Measurements from ENCODE around the gene CFB.
"Not testable (repeated sequence)": the region's sequence is repeated elsewhere in the genome, so short reads cannot be mapped to it uniquely, and the experiment has no call there.

CFB gene
- total RNA-seq: 0 reads per million in 2 donors

DNA sequence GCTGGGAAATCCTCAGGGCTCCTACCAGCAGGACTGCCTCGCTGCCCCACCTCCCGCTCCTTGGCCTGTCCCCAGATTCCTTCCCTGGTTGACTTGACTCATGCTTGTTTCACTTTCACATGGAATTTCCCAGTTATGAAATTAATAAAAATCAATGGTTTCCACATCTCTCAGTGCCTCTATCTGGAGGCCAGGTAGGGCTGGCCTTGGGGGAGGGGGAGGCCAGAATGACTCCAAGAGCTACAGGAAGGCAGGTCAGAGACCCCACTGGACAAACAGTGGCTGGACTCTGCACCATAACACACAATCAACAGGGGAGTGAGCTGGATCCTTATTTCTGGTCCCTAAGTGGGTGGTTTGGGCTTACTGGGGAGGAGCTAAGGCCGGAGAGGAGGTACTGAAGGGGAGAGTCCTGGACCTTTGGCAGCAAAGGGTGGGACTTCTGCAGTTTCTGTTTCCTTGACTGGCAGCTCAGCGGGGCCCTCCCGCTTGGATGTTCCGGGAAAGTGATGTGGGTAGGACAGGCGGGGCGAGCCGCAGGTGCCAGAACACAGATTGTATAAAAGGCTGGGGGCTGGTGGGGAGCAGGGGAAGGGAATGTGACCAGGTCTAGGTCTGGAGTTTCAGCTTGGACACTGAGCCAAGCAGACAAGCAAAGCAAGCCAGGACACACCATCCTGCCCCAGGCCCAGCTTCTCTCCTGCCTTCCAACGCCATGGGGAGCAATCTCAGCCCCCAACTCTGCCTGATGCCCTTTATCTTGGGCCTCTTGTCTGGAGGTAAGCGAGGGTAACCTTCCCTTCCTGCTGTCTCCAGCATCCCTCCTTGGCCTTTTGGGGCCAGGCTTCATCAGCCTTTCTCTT, at the start of gene CFB:
Gene CFB, plus strand, starts transcription at position 589 of the 863 bp plus-strand sequence. Its CDS starts 127 bp downstream, at position 716.
- DNase-seq: no peak

DNA sequence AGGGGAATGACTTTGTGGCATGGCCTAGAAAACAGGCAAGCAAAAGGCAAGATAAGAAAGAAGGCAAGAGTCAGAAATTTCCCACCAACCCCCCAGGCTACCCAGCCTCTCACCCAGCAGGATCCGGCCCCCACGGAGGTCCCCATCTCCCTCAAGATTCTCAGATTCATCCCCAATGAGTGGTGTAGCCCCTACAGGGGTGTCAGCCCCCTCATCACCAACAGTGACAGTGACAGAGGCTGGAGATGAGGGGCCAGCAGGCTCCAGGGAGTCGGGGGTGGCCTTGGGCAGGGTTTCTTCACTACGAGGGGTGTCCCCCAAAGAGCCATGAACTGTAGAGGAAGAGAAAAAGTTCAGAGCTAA, 49.4 kb upstream of the CFB start:
- DNase-seq: no peak

DNA sequence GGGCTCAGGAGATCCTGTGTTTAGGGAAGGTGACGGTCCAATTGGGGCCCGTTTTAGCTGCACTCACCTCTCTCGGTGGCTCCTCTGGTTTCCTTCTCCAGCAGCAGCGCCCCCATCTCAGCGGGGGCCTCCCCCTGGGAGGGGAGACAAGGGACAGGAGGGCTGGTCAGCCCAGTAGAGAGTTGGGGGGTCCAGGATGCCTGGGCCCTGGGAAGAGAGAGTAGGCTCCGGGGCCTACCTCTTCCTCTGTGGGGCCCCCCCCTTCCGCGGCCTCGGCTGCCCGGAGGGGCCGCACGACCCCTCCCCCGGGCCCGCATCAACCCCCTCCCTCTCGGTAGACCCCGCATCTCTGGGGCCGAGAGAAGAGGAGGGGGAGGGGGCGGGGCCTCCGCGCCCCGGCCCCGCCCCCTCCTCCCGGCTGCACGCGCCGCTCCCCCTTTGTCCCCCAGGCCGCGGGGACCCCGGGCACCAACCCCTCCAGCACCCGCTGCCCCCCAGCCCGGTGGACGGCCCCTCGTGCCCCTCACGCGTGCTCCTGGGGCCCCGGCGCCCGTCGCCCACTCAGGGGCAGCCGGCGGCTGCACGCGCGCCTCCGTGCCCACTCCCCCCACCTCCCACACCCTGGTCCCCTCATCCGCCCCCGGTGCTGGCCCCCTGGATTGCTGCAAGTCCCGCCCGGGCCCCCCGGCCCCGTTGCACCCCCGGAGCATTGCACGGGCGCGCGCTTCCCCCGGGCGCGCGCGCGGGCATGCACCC, 48.9 kb upstream of the CFB start:
- no peak for DNase-seq

DNA sequence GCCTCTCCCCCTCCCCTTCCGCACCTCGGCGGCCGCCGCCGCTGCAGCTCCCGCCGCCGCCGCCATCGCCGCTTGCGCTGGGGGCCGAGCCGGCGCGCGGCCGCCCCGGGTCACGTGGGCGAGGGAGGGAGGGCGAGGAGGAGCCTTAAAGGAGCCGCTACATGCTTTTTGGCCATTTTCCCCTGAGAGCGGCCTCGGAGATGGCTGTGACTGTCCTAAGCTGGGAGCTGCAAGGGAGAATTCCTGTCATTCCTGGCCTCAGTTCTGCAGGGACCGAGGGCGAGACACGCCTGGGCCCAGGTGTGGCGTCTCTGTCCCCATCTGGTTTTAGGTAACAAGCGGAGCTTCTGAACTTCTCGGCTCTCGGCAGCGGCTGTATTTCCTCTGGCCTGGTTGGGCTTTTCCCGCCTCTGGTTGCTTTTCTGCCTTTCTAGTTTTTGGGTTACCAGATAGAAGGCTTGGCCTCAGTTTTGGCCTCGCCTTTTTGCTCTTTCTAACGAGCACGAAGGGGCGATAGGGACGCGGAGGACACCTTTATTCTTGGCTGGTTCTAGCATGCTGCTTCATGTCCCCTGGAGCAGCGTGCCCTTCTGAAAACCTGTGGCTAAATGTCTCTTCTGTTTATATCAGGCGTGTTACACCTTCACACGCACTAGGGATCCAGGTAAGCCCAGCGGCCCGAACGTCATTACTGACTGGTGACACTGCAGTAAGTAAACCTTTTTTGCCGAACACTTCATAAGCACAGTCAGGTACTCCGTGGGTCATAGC, 48.1 kb upstream of the CFB start, which contains the start of gene EHMT2:
Gene EHMT2, minus strand, starts transcription at position 87 of the 771 bp plus-strand sequence. Its CDS starts 21 bp downstream, at position 66.
- peak; percentile 72 to 93 (median 78) for DNase-seq

DNA sequence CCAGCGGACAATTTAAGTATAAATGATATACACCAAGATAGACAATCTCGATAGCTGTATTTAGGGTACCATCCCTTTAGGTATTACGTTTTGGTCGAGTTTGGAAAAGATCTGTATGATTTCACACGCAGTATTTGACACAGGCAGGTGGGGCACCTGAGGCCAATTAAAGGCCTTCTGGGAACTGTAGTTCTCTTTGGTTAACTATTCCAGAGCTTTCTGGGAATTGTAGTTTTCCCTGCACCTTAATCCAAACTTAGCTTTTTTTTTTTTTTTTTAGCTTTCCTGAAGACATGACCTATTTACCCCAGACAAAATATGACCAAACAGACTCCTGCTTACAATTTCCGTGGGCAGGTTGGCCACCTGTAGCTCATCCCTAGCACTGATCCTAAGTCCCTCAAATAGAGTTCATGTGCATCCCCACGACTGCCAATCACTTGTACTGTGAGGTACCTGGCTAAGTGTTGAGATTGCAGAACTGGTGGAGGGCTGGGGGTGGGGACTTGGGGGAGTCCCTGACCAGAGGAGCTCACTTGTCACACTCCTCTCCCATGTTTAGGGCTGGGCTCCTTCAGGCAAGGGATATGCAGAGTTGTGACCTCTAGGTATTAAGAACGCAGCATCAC, 47.4 kb upstream of the CFB start:
- peak in 2 of 5 experiments; percentile 46 to 71 for DNase-seq

DNA sequence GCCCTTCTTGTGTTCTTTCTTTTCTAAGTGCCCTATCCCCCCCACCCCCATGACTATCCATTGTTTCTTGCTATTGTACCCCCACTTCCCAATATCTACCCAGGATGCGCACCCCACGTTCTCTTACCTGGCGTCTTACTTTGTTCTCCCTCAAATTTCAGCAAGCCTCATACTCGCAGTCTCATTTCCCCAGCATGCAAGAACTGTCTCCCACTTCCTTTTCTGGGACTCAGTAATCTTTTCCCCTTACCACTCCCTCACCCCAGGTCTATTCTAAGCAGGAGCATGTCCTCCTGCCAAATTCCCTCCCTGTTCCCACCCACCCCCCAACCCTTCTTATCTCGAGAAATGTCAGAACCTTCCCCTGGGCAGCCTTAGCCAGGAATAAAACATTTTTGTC, 46.7 kb upstream of the CFB start:
- DNase-seq: no peak

DNA sequence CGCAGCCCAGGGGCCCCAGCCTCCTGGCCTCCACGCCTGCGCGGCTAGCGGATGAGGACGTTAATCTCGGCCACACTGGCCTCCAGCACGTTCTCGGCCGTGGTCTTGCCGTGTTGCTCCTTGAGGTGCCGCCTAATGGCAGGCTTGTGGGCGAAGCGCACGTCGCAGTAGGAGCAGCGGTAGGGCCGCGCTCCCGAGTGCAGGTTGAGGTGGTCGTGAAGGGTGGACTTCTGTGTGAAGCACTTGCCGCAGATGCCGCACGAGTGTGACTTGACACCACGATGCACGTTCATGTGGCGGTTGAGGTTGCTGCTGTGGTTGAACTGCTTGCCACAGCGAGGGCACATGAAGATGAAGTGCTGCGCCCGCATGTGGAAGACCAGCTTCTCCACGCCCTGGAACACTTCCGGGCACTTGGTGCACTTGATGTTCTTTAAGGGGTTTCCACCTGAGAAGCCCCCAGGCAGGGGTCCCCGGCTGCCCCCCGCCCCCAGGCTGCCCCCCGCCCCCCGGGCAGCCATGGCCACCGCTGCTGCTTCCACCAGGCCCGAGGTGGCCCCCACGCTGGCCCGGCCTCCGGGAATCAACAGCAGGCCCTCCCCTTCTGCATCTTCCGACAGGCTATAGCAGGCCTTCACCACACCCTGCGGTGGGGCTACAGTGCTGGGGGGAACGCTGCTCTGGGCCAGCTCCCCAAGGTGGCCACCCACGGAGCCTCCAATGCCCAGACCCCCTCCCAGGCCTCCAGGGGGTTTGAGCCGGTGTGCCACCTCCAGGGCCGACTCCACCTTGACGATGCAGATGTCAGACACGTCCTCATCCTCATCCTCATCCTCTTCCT, 45.8 kb upstream of the CFB start:
- DNase-seq: no peak

DNA sequence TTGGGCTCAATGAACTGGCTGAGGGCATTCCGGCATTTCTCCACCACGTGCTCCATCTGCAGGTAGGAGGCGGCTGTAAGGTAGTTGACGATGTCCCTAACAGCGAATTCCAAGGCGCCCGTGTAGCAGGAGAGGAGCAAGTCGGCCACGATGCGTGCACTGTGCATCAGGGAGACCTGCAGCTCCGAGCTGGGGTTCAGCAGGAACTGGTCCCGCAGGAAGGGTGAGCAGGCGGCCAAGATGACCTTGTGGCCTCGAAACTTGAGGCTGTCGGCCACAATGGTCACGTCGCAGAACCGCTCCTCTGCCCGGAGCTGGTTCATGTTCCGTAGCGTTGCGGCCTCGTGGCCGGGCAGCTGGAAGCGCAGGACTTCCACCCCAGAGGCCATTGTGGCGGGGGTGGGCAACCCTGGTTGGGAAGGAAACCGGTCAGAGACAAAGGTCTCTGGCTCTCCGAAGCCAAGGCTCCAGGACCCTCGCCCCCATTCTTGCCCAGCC, 44.9 kb upstream of the CFB start:
- DNase-seq: no peak

DNA sequence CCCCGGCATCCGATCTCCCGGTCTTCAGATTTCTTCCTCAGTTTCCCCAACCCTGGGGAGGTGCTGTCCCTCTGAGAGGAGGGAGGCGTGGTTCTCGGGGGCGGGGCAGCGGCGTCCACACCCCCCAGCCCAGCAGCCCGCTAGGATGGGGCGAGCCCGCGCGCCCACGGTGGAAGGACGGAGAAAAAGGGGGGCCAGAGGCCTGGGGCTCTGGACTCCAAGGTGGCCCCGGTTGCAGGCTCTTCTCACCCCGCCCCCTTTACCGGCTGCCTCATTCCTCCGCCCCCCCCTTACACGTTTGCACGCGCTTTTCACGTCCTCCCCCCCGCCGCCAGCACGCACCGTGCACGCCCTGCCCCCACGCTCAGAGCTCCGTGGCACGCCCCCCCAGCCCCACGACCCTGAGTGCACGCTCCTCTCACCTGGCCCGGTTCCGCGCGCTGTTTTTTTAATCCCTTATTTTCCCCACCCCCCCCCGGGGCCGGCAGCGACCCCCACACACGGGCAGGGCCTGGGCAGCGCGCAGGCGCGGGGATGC, 44.4 kb upstream of the CFB start:
- peak; percentile 37 to 86 (median 56) for DNase-seq

DNA sequence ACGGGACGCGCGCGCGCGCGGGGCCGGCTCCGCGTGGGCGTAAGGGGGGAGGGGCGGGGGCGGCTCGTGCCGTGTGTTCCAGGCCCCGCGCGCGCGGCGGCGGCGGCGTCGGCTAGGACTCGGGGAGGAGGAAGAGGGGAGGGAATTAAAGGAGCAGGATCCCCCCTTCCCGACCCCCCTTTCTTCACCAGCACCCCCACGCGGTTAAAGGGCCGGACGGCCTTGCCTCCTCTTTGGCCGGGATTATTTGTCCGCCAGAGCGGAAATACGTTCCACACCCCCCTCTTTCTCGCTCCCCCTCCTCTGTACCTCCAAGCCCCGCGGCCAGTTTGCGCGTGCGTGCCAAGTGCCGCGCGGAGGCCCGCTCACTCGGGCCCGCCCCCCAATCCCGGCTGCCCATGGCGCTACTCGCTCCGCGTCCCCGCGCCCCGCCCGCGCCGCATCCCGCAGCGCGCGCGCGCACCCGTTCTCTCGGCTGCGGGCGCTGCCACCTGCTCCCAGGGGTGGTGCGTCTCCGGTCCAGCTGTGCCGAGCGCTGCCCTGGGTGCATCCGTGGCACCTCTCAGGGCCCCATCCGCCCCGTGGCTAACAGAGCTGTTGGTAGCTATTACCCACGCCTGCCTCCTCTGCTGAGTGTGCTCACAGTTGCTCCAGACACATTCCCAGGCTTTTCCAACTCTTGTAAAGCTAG, 43.8 kb upstream of the CFB start, which contains the start of gene ZBTB12:
Gene ZBTB12, minus strand, starts transcription at position 134 of the 691 bp plus-strand sequence. CDS start 781 bp downstream, outside the sequence.
- DNase-seq: peak; percentile 70 to 92 (median 80)

DNA sequence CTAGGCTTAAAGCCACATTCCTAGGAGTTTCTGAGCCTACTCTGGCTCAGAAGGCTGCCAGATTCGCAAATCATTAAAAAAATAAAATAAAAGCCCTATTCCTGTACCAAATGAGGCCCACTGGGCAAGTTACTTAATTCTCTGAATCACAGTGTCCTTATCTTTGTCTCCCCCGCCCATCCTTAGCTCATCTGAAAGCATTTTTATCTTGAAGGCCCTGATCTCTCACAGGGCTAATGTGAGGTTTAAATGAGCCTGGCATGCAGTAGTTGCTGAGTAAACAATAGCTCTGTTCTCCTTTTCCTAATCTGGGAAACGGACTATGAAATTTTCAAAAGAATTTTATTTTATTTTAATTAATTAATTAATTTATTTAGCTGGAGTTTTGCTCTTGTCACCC, 41.9 kb upstream of the CFB start:
- DNase-seq: no peak

- no peak for DNase-seq
Measured at GRCh38 chr6:31905041-31905440, 40.9 kb upstream of the CFB start.

GRCh38 chr6:31906122-31906521, 39.8 kb upstream of the CFB start:
- no peak for DNase-seq

DNA sequence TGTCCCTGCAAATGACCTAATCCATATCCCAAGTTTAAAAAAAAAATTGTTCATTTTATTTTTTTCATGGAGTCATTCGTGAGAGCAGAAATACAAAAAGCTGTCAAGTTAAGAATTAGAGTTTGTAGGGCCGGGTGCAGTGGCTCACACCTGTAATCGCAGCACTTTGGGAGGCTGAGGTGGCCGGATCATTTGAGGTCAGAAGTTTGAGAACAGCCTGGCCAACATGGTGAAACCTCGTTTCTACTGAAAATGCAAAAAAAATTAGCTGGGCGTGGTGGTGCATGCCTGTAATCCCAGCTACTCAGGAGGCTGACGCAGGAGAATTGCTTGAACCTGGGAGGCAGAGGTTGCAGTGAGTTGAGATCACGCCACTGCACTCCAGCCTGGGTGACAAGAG, 39.2 kb upstream of the CFB start:
- not testable (repeated sequence) for DNase-seq

GRCh38 chr6:31907158-31907813, 38.6 kb upstream of the CFB start:
- peak in 1 of 5 experiments; percentile 50 for DNase-seq

DNA sequence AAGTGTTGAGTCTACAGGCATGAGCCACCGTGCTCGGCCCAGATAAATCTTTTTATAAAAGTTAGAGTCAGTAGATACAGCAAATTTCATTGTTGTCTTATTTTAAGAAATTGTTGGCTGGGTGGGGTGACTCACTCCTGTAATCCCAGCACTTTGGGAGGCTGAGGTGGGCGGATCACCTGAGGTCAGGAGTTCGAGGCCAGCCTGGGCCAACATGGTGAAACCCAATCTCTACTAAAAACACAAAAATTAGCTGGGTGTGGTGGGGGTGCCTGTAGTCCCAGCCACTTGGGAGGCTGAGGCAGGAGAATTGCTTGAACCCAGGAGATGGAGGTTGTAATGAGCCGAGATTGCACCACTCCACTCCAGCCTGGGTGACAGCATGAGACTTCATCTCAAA, 37.6 kb upstream of the CFB start:
- DNase-seq: not testable (repeated sequence)

GRCh38 chr6:31908791-31909190, 37.1 kb upstream of the CFB start:
- peak in 1 of 5 experiments; percentile 73 for DNase-seq

- not testable (repeated sequence) for DNase-seq
Measured at GRCh38 chr6:31909298-31909697, 36.6 kb upstream of the CFB start.

GRCh38 chr6:31911826-31912585, 33.9 kb upstream of the CFB start:
- no peak for DNase-seq
